Measurements from ENCODE around the gene GNG7. TPM values are rescaled to one million over a fixed set of nuclear protein-coding genes. Genes with fewer than 3 reads are reported as not detected.
A peak's percentile ranks its signal among the peaks of the same experiment; 100 is the strongest.

GNG7 gene
- total and polyA plus RNA-seq, 5 donors: 25.4 to 58.2 (median 42.9) TPM

- 98% methylated on average over 12 of the region's 12 CpGs for WGBS
- intact Hi-C loops (cut with DNase I): no loop called here
- Histone ChIP-seq H3K4me3 (ENCODE audit: low read length) (no peak overlapping the region), H3K27ac (ENCODE audit: low read length) (no peak overlapping the region), H3K9me3 (ENCODE audit: control insufficient read depth, low read length) (no peaks in the 10 kb centered on the region), H3K27me3 (ENCODE audit: control insufficient read depth, insufficient read depth) (no peaks in the 10 kb centered on the region), H3K4me1 (ENCODE audit: control insufficient read depth, insufficient read depth, low read length) (peaks cover 3% of the 10 kb centered on the region)
- no peak for ATAC-seq
- DNase-seq: no peak
Observed at GRCh38 chr19:2735374-2735773, 32.9 kb upstream of the GNG7 start.

- 90% methylated on average over 26 of the region's 26 CpGs for WGBS
- intact Hi-C loops (cut with DNase I): loop anchor here in 1 of 4 donors (5.0 kb wide), 1 partner anchor 72 kb away; no protein-coding TSS in a partner anchor
Observed at GRCh38 chr19:2734589-2735288, 32.2 kb upstream of the GNG7 start.

GRCh38 chr19:2733930-2734588, 31.6 kb upstream of the GNG7 start:
- Histone ChIP-seq H3K27ac (ENCODE audit: low read length) (no peak overlapping the region), H3K4me1 (ENCODE audit: control insufficient read depth, insufficient read depth, low read length) (peaks cover under 1% of the 10 kb centered on the region), H3K4me3 (ENCODE audit: low read length) (no peak overlapping the region), H3K9me3 (ENCODE audit: control insufficient read depth, low read length) (no peaks in the 10 kb centered on the region), H3K27me3 (ENCODE audit: control insufficient read depth, insufficient read depth) (no peaks in the 10 kb centered on the region)
- ATAC-seq (no peak), DNase-seq (no peak)
- 86% methylated on average over 35 of the region's 35 CpGs for WGBS
- intact Hi-C loops (cut with DNase I): loop anchor here in 1 of 4 donors (5.0 kb wide), 1 partner anchor 72 kb away; no protein-coding TSS in a partner anchor

More at GRCh38 chr19:2734589-2735288, 32.2 kb upstream of the GNG7 start:
- H3K4me3 ChIP-seq (ENCODE audit: low read length): no peak overlapping the region
- H3K4me1 ChIP-seq (ENCODE audit: control insufficient read depth, insufficient read depth, low read length): peaks cover 3% of the 10 kb centered on the region
- H3K9me3 ChIP-seq (ENCODE audit: control insufficient read depth, low read length): no peaks in the 10 kb centered on the region
- DNase-seq (no peak), ATAC-seq (no peak)
- no peaks in the 10 kb centered on the region for H3K27me3 ChIP-seq (ENCODE audit: control insufficient read depth, insufficient read depth)
- H3K27ac ChIP-seq (ENCODE audit: low read length): no peak overlapping the region

GRCh38 chr19:2732883-2733282, 30.4 kb upstream of the GNG7 start:
- intact Hi-C loops (cut with DNase I): loop anchor here in 1 of 4 donors (5.0 kb wide), 1 partner anchor 71 kb away; no protein-coding TSS in a partner anchor
- Histone ChIP-seq H3K4me3 (ENCODE audit: low read length) (no peak overlapping the region), H3K27ac (ENCODE audit: low read length) (no peak overlapping the region), H3K27me3 (ENCODE audit: control insufficient read depth, insufficient read depth) (no peaks in the 10 kb centered on the region), H3K9me3 (ENCODE audit: control insufficient read depth, low read length) (no peaks in the 10 kb centered on the region), H3K4me1 (ENCODE audit: control insufficient read depth, insufficient read depth, low read length) (no peaks in the 10 kb centered on the region)
- ATAC-seq (no peak), DNase-seq (no peak)
- 95% methylated on average over 38 of the region's 38 CpGs for WGBS

- Histone ChIP-seq H3K27ac (ENCODE audit: low read length) (no peak overlapping the region), H3K9me3 (ENCODE audit: control insufficient read depth, low read length) (no peaks in the 10 kb centered on the region), H3K27me3 (ENCODE audit: control insufficient read depth, insufficient read depth) (no peaks in the 10 kb centered on the region), H3K4me1 (ENCODE audit: control insufficient read depth, insufficient read depth, low read length) (no peaks in the 10 kb centered on the region), H3K4me3 (ENCODE audit: low read length) (no peak overlapping the region)
- intact Hi-C loops (cut with DNase I): loop anchor here in 1 of 4 donors (5.0 kb wide), 1 partner anchor 70 kb away; no protein-coding TSS in a partner anchor
- WGBS: 95% methylated on average over 33 of the region's 33 CpGs
- DNase-seq (no peak), ATAC-seq (no peak)
Observed at GRCh38 chr19:2732157-2732725, 29.7 kb upstream of the GNG7 start.

- intact Hi-C loops (cut with DNase I): loop anchor here in 1 of 4 donors (5.0 kb wide), 1 partner anchor 69 kb away; no protein-coding TSS in a partner anchor
- Histone ChIP-seq H3K27me3 (ENCODE audit: control insufficient read depth, insufficient read depth) (no peaks in the 10 kb centered on the region), H3K27ac (ENCODE audit: low read length) (no peak overlapping the region), H3K9me3 (ENCODE audit: control insufficient read depth, low read length) (no peaks in the 10 kb centered on the region), H3K4me3 (ENCODE audit: low read length) (no peak overlapping the region), H3K4me1 (ENCODE audit: control insufficient read depth, insufficient read depth, low read length) (no peaks in the 10 kb centered on the region)
- ATAC-seq: no peak
- WGBS: 87% methylated on average over 41 of the region's 41 CpGs
- peak in 1 of 3 donors; percentile 36 for DNase-seq
Observed at GRCh38 chr19:2731181-2731995, 28.9 kb upstream of the GNG7 start.

- 87% methylated on average over 26 of the region's 26 CpGs for WGBS
- DNase-seq (no peak), ATAC-seq (no peak)
- intact Hi-C loops (cut with DNase I): loop anchor here in 1 of 4 donors (5.0 kb wide), 1 partner anchor 68 kb away; no protein-coding TSS in a partner anchor
- H3K4me3 ChIP-seq (ENCODE audit: low read length): no peak overlapping the region
- H3K9me3 ChIP-seq (ENCODE audit: control insufficient read depth, low read length): no peaks in the 10 kb centered on the region
- no peaks in the 10 kb centered on the region for H3K4me1 ChIP-seq (ENCODE audit: control insufficient read depth, insufficient read depth, low read length)
- H3K27me3 ChIP-seq (ENCODE audit: control insufficient read depth, insufficient read depth): no peaks in the 10 kb centered on the region
- no peak overlapping the region for H3K27ac ChIP-seq (ENCODE audit: low read length)
Observed at GRCh38 chr19:2729943-2730818, 27.7 kb upstream of the GNG7 start.

- peaks cover under 1% of the 10 kb centered on the region for H3K4me1 ChIP-seq (ENCODE audit: control insufficient read depth, insufficient read depth, low read length)
- no peaks in the 10 kb centered on the region for H3K27me3 ChIP-seq (ENCODE audit: control insufficient read depth, insufficient read depth)
- H3K27ac ChIP-seq (ENCODE audit: low read length): no peak overlapping the region
- no peak overlapping the region for H3K4me3 ChIP-seq (ENCODE audit: low read length)
- no peaks in the 10 kb centered on the region for H3K9me3 ChIP-seq (ENCODE audit: control insufficient read depth, low read length)
- DNase-seq (no peak), ATAC-seq (no peak)
- intact Hi-C loops (cut with DNase I): no loop called here
- WGBS: 84% methylated on average over 23 of the region's 23 CpGs
Observed at GRCh38 chr19:2728783-2729387, 26.4 kb upstream of the GNG7 start.

- no peak overlapping the region for H3K27ac ChIP-seq (ENCODE audit: low read length)
- 64% methylated on average over 16 of the region's 16 CpGs for WGBS
- no peaks in the 10 kb centered on the region for H3K9me3 ChIP-seq (ENCODE audit: control insufficient read depth, low read length)
- H3K27me3 ChIP-seq (ENCODE audit: control insufficient read depth, insufficient read depth): no peaks in the 10 kb centered on the region
- DNase-seq: no peak
- peaks cover 2% of the 10 kb centered on the region for H3K4me1 ChIP-seq (ENCODE audit: control insufficient read depth, insufficient read depth, low read length)
- ATAC-seq: no peak
- H3K4me3 ChIP-seq (ENCODE audit: low read length): no peak overlapping the region
- intact Hi-C loops (cut with DNase I): no loop called here
Observed at GRCh38 chr19:2727640-2727944, 25.1 kb upstream of the GNG7 start.
